Activated CD8-positive, alpha-beta T cell treated with anti-CD3 and anti-CD28 coated beads, Interleukin-2, amount 10 ng/mL, durations not matched to agents 7 days and 5 days (primary cell): ENCODE data around the gene MECP2. TPM values are rescaled to one million over a fixed set of nuclear protein-coding genes. Genes with fewer than 3 reads are reported as not detected.

Experiments
- ATAC-seq: fragments of 150-1000 bp; cut with Tn5 transposase; one replicate; pipeline ENCODE4 v1.10.0; 2021; ENCODE audit warnings: moderate library complexity
- CTCF ChIA-PET: fragments of 350-600 bp; sonication (Branson Sonifier 250); formaldehyde crosslinking; loops from one replicate; lab custom pipeline; 2021; ENCODE audit warnings: antibody characterized with exemption; lab: Charles Lee
- POLR2A ChIA-PET: fragments of 350-600 bp; sonication (Branson Sonifier 250); formaldehyde crosslinking; loops from one replicate; lab custom pipeline; 2021; ENCODE audit warnings: antibody characterized with exemption; lab: Charles Lee
- DNase-seq: peaks from one replicate; pipeline ENCODE4 v3.0.0-alpha.2; 2020
- H3K27ac Mint-ChIP-seq: one replicate; pipeline ENCODE4 v1.8.0; 2021; ENCODE audit warnings: mild to moderate bottlenecking, mixed read lengths
- H3K27me3 Mint-ChIP-seq: one replicate; pipeline ENCODE4 v1.8.0; 2021; ENCODE audit warnings: low read depth, mixed read lengths
- H3K36me3 Mint-ChIP-seq: one replicate; pipeline ENCODE4 v1.8.0; 2021; ENCODE audit warnings: low read depth, mixed read lengths
- H3K4me1 Mint-ChIP-seq: one replicate; pipeline ENCODE4 v1.8.0; 2021; ENCODE audit warnings: low read depth, mixed read lengths
- H3K4me3 Mint-ChIP-seq: one replicate; pipeline ENCODE4 v1.8.0; 2021; ENCODE audit warnings: mild to moderate bottlenecking, mixed read lengths
- H3K9me3 Mint-ChIP-seq: one replicate; pipeline ENCODE4 v1.8.0; 2022; ENCODE audit warnings: mixed read lengths; ENCODE audit not compliant: insufficient read depth
- total RNA-seq, 2 experiments: library from RNA; stranded (reverse); gene quantifications; one replicate each; pipeline ENCODE4 v1.2.3, GENCODE V29; 2021

MECP2 gene
- total RNA-seq, 2 experiments from 2014 or later, result 65.4 to 65.5 TPM

- CTCF ChIA-PET, result no interaction called here
- Mint-ChIP-seq H3K4me1 (peaks cover 44% of the 10 kb centered on the region), H3K27me3 (no peaks in the 10 kb centered on the region), H3K4me3 (no peak overlapping the region), H3K27ac (no peak overlapping the region), H3K9me3 (no peaks in the 10 kb centered on the region), H3K36me3 (peaks cover 34% of the 10 kb centered on the region)
- POLR2A ChIA-PET, result no interaction called here
- no peak for ATAC-seq
- DNase-seq, result no peak
Observed at GRCh38 chrX:154059231-154059630, 38.3 kb downstream of the MECP2 start.

DNA sequence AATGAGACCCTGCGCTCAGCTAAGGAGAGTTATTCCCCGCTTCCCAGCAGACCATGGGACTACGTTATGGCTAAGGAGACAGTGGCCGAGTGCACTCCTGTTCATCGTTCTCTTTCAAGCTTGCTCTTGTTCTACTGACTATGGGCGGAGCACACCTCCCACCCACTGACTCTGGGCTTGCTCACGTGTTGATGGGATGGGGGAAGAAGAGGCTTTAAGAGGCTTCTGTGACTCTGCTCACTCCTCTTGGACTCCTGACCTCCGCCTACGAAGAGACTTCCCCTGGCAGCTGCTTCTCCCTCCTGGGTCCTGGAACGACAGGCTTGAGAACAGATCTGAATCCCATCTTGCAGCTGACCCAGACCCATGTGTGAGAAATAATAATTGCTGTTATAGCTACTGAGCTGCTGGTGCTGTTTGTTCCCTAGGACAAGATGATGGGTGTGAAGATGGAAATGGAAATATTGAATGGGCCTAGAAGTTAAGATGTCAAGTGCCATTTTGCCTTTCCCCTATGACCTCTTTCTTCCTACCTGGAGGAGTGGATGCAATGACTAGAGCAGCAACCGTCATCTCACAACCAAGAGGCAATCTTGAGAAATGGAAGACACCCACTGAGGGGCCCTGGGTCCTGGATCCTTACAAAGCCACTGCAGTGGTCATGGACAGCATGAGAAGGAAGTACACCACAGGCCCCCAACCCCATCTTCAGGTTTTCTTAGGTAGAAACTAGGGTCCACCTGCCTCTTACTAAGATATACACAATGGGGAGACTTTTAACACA is 39.1 kb downstream of the MECP2 start:
- ChIA-PET POLR2A (no interaction called here), CTCF (no interaction called here)
- Mint-ChIP-seq H3K9me3 (no peaks in the 10 kb centered on the region), H3K36me3 (peaks cover 34% of the 10 kb centered on the region), H3K27me3 (no peaks in the 10 kb centered on the region), H3K27ac (no peak overlapping the region), H3K4me1 (peaks cover 42% of the 10 kb centered on the region), H3K4me3 (no peak overlapping the region)
- ATAC-seq, result no peak
- DNase-seq, result no peak

DNA sequence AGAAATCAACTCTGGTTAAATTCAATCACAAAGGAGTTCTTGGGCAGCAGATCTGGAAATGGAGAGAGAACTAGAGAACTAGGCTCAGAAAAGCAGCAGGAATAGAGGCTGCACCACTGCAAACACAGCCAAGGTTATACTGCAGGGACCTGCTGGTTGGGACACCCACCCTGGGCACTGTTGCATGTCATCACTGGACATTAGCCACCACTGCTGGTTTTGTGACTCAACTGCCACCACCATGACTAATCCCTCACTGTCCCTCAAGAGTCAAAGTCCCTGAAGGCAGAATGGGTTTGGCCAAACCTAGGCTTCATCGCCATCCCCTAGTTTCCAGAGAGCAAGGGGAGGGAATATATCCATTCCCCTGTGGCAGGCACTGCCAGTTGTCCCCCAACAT is 39.7 kb downstream of the MECP2 start:
- no peak for ATAC-seq
- no peak overlapping the region for H3K4me3 Mint-ChIP-seq

DNA sequence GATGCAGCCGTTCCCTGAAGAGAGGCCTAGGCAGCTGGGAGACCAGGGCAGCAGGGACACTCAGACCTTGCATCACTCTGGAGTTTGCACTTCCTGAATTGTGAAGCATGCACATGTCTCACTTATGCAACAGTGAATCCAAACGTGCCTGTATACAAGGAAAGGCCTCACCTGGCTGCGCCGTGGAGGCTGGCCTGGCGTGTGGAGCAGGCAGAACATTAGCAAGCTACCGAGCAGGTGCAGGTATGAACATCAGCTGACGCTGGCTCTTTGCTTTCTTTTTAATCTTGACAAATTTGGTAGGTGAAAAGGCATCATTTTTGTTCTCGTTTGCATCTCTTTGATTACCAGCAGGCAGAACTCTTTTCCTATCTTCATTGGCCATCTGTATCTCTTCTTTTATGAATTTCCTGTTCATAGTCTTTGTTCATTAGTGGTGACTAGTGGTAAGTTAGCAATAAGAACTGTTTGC is 40.7 kb downstream of the MECP2 start:
- POLR2A ChIA-PET, result no interaction called here
- Mint-ChIP-seq H3K4me1 (peaks cover 42% of the 10 kb centered on the region), H3K9me3 (no peaks in the 10 kb centered on the region), H3K27ac (peak overlapping the region; percentile 67), H3K36me3 (peaks cover 36% of the 10 kb centered on the region), H3K27me3 (no peaks in the 10 kb centered on the region), H3K4me3 (no peak overlapping the region)
- DNase-seq (no peak), ATAC-seq (no peak)
- CTCF ChIA-PET, result interaction anchor here (1.5 kb wide), 1 partner anchor 44 kb away, joined by 4 read pairs; no protein-coding TSS in a partner anchor

More for the DNA sequence above, 39.7 kb downstream of the MECP2 start:
- POLR2A ChIA-PET, result no interaction called here
- Mint-ChIP-seq H3K27ac (peak overlapping the region; percentile 67), H3K36me3 (peaks cover 36% of the 10 kb centered on the region), H3K27me3 (no peaks in the 10 kb centered on the region), H3K9me3 (no peaks in the 10 kb centered on the region), H3K4me1 (peaks cover 42% of the 10 kb centered on the region)
- DNase-seq, result no peak
- CTCF ChIA-PET, result no interaction called here

GRCh38 chrX:154051201-154051810 is 46.2 kb downstream of the MECP2 start:
- Mint-ChIP-seq H3K27me3 (no peaks in the 10 kb centered on the region), H3K4me1 (peaks cover 22% of the 10 kb centered on the region), H3K27ac (peak overlapping the region; percentile 40), H3K36me3 (peaks cover 41% of the 10 kb centered on the region), H3K9me3 (no peaks in the 10 kb centered on the region), H3K4me3 (no peak overlapping the region)
- DNase-seq (peak; percentile 79), ATAC-seq (peak; percentile 85)
- CTCF ChIA-PET, result interaction anchor here (1.0 to 2.2 kb wide), 4 partner anchors 11 to 126 kb away, joined by 3 to 8 read pairs (median 4); partner anchors contain the start of gene ARHGAP4
- POLR2A ChIA-PET, result no interaction called here

GRCh38 chrX:154050113-154050495 is 47.4 kb downstream of the MECP2 start:
- Mint-ChIP-seq H3K4me3 (no peak overlapping the region), H3K27me3 (no peaks in the 10 kb centered on the region), H3K4me1 (peaks cover 22% of the 10 kb centered on the region), H3K27ac (peak overlapping the region; percentile 2), H3K9me3 (no peaks in the 10 kb centered on the region), H3K36me3 (peaks cover 47% of the 10 kb centered on the region)
- ChIA-PET POLR2A (no interaction called here), CTCF (no interaction called here)
- ATAC-seq, result no peak
- DNase-seq, result no peak

DNA sequence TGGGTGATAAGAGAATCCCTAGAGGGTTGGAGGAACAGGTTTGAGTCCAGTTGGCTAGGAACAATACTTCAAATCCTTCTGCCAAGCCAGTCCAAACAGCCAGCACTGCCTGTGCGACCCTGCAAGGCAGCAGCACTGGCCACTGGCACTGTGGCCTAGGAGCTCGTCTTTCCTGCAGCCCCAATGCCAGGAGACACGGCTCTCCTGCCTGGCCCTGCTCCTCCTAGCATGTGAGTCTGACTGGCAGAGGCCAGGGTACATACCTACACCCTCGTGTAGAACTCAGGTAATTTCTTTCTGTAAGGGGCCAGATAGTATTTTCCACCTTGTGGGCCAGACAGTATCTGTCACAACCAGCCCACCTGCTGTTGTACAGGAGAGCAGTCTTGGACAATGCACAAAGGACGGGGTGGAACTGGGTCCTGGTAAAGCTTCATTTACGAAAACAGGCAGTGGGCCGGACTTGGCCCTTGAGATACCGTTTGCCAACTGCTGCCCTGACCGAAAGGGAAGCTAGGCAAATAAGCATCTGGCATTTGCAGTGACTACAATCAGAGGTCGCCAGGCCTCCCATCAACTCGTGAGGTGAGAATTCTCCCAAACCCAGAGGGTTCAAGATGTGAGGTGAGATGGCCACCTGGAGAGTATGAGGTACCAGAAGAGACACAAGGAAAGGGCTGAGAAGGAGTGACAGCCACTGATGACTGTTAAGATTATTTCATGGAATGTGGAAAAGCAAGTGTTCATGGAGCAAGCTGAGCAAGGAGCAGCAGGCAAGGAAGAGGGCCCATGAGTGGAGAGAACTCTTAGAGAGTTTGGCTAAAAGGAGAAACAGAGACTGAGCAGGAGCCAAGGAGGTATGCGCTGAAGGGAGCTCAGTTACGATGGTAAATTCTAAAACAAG is 48.1 kb downstream of the MECP2 start:
- Mint-ChIP-seq H3K9me3 (no peaks in the 10 kb centered on the region), H3K4me3 (no peak overlapping the region), H3K4me1 (peaks cover 22% of the 10 kb centered on the region), H3K27me3 (no peaks in the 10 kb centered on the region), H3K36me3 (peaks cover 46% of the 10 kb centered on the region), H3K27ac (peak overlapping the region; percentile 2)
- ATAC-seq, result no peak
- CTCF ChIA-PET, result no interaction called here
- POLR2A ChIA-PET, result no interaction called here
- no peak for DNase-seq

DNA sequence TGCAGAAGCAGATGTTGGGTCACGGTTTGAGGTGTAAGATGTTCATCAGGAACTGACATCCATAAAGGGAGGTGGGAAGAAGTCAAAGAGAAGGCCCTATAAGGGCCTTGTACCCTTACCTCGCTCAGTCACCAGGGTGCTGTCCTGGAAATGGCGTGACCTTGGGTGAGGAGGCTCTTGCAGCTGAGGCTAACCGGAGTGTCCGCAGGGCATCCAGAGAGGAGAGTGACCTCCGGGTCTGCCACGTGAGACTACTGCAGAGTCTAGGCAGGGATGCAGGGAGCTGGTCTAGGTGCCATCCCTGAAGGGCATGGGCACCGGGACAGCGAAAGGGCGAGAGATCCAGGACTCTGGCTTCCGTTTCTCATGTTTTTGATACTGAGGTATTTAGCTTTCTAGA is 49.1 kb downstream of the MECP2 start:
- CTCF ChIA-PET, result no interaction called here
- H3K4me3 Mint-ChIP-seq, result no peak overlapping the region
- peaks cover 22% of the 10 kb centered on the region for H3K4me1 Mint-ChIP-seq
- H3K36me3 Mint-ChIP-seq, result peaks cover 49% of the 10 kb centered on the region
- no peaks in the 10 kb centered on the region for H3K27me3 Mint-ChIP-seq
- no peaks in the 10 kb centered on the region for H3K9me3 Mint-ChIP-seq
- ATAC-seq, result no peak
- DNase-seq, result no peak
- POLR2A ChIA-PET, result no interaction called here
- H3K27ac Mint-ChIP-seq, result no peak overlapping the region

GRCh38 chrX:154046940-154047610 is 50.4 kb downstream of the MECP2 start:
- ChIA-PET CTCF (interaction anchor here (0.8 kb wide), 1 partner anchor 27 kb away, joined by 4 read pairs; the partner anchor contains the start of gene IRAK1), POLR2A (interaction anchor here (0.7 kb wide), 1 partner anchor 24 kb away, joined by 3 read pairs; no protein-coding TSS in a partner anchor)
- DNase-seq (no peak), ATAC-seq (no peak)
- peaks cover 47% of the 10 kb centered on the region for H3K36me3 Mint-ChIP-seq
- peak overlapping the region; percentile 49 for H3K27ac Mint-ChIP-seq
- H3K4me1 Mint-ChIP-seq, result peaks cover 23% of the 10 kb centered on the region
- no peaks in the 10 kb centered on the region for H3K9me3 Mint-ChIP-seq
- no peaks in the 10 kb centered on the region for H3K27me3 Mint-ChIP-seq
- H3K4me3 Mint-ChIP-seq, result no peak overlapping the region

- Mint-ChIP-seq H3K4me3 (no peak overlapping the region), H3K9me3 (no peaks in the 10 kb centered on the region), H3K27ac (no peak overlapping the region), H3K27me3 (no peaks in the 10 kb centered on the region), H3K4me1 (peaks cover 18% of the 10 kb centered on the region), H3K36me3 (peaks cover 46% of the 10 kb centered on the region)
- ATAC-seq, result no peak
- DNase-seq, result no peak
- ChIA-PET POLR2A (no interaction called here), CTCF (interaction anchor here (0.8 kb wide), 1 partner anchor 26 kb away, joined by 4 read pairs; the partner anchor contains the start of gene IRAK1)
Observed at GRCh38 chrX:154046031-154046781, 51.3 kb downstream of the MECP2 start.
